H7 (cell line): Measurements from ENCODE around the gene FOXL3. TPM values are rescaled to one million over a fixed set of nuclear protein-coding genes. Genes with fewer than 3 reads are reported as not detected.

Source experiments
- DNase-seq: peaks from one replicate; pipeline ENCODE4 v3.0.0; 2012
- H3K27me3 ChIP-seq: 2 replicates; pipeline ENCODE4 v1.6.0; 2011; ENCODE audit warnings: mild to moderate bottlenecking, low read length; ENCODE audit not compliant: control insufficient read depth, insufficient read depth
- H3K36me3 ChIP-seq: replicated peaks from 2 replicates; pipeline ENCODE4 v1.5.1; 2011; ENCODE audit warnings: low read length; ENCODE audit not compliant: control insufficient read depth, insufficient read depth
- H3K4me3 ChIP-seq: 2 replicates; pipeline ENCODE4 v1.5.1; 2011; ENCODE audit warnings: low read depth, mild to moderate bottlenecking, control low read depth, low read length, moderate library complexity; ENCODE audit not compliant: insufficient read depth
- total RNA-seq: library from RNA; depleted of rRNA; stranded (reverse); fragments of >200 nt; shearing (Covaris generic); gene quantifications from 2 replicates; pipeline ENCODE4 v1.2.3, GENCODE V29; 2014

Gene FOXL3
- total RNA-seq, 1 experiment from 2014 or later = not detected

GRCh38 chr7:322708-323111, 32.7 kb downstream of the FOXL3 start:
- H3K4me3 ChIP-seq = no peak overlapping the region
- no peaks in the 10 kb centered on the region for H3K36me3 ChIP-seq
- H3K27me3 ChIP-seq = no peaks in the 10 kb centered on the region
- no peak for DNase-seq

- DNase-seq = no peak
- no peak overlapping the region for H3K4me3 ChIP-seq
- no peaks in the 10 kb centered on the region for H3K36me3 ChIP-seq
- H3K27me3 ChIP-seq = no peaks in the 10 kb centered on the region
Observed at GRCh38 chr7:323410-323809, 33.4 kb downstream of the FOXL3 start.

- no peak for DNase-seq
- Histone ChIP-seq H3K4me3 (no peak overlapping the region), H3K27me3 (no peaks in the 10 kb centered on the region), H3K36me3 (no peaks in the 10 kb centered on the region)
Observed at GRCh38 chr7:324011-324410, 34.0 kb downstream of the FOXL3 start.

GRCh38 chr7:325051-325798, 35.3 kb downstream of the FOXL3 start:
- Histone ChIP-seq H3K36me3 (no peaks in the 10 kb centered on the region), H3K27me3 (no peaks in the 10 kb centered on the region), H3K4me3 (no peak overlapping the region)
- no peak for DNase-seq

- H3K27me3 ChIP-seq = no peaks in the 10 kb centered on the region
- no peak for DNase-seq
- H3K4me3 ChIP-seq = no peak overlapping the region
- H3K36me3 ChIP-seq = no peaks in the 10 kb centered on the region
Observed at GRCh38 chr7:325811-326210, 35.8 kb downstream of the FOXL3 start.

GRCh38 chr7:326273-326672, 36.3 kb downstream of the FOXL3 start:
- no peak for DNase-seq
- no peaks in the 10 kb centered on the region for H3K36me3 ChIP-seq
- H3K4me3 ChIP-seq = no peak overlapping the region
- H3K27me3 ChIP-seq = no peaks in the 10 kb centered on the region

GRCh38 chr7:326809-327232, 36.9 kb downstream of the FOXL3 start:
- Histone ChIP-seq H3K27me3 (no peaks in the 10 kb centered on the region), H3K4me3 (no peak overlapping the region), H3K36me3 (no peaks in the 10 kb centered on the region)
- DNase-seq = no peak

- Histone ChIP-seq H3K27me3 (no peaks in the 10 kb centered on the region; the same call in 1 of the 2 replicates), H3K4me3 (no peak overlapping the region), H3K36me3 (no peaks in the 10 kb centered on the region)
- no peak for DNase-seq
Observed at GRCh38 chr7:327233-327931, 37.4 kb downstream of the FOXL3 start.

GRCh38 chr7:327991-328702, 38.2 kb downstream of the FOXL3 start:
- Histone ChIP-seq H3K4me3 (no peak overlapping the region), H3K36me3 (no peaks in the 10 kb centered on the region), H3K27me3 (no peaks in the 10 kb centered on the region; the same call in 1 of the 2 replicates)
- DNase-seq = no peak

GRCh38 chr7:329691-330281, 39.8 kb downstream of the FOXL3 start:
- Histone ChIP-seq H3K27me3 (no peaks in the 10 kb centered on the region; the same call in 1 of the 2 replicates), H3K4me3 (no peak overlapping the region), H3K36me3 (no peaks in the 10 kb centered on the region)
- DNase-seq = no peak

GRCh38 chr7:330511-331230, 40.7 kb downstream of the FOXL3 start:
- Histone ChIP-seq H3K27me3 (no peaks in the 10 kb centered on the region; the same call in 1 of the 2 replicates), H3K36me3 (no peaks in the 10 kb centered on the region), H3K4me3 (no peak overlapping the region)
- no peak for DNase-seq

GRCh38 chr7:332020-332517, 42.1 kb downstream of the FOXL3 start:
- H3K4me3 ChIP-seq = no peak overlapping the region
- H3K27me3 ChIP-seq = no peaks in the 10 kb centered on the region; the same call in 1 of the 2 replicates
- no peak for DNase-seq
- no peaks in the 10 kb centered on the region for H3K36me3 ChIP-seq

GRCh38 chr7:332646-333392, 42.8 kb downstream of the FOXL3 start:
- Histone ChIP-seq H3K27me3 (no peaks in the 10 kb centered on the region; the same call in 1 of the 2 replicates), H3K36me3 (no peaks in the 10 kb centered on the region), H3K4me3 (peak overlapping the region; percentile 33)
- DNase-seq = peak; percentile 98
